ENCODE measurements around the gene VEGFB. TPM values are rescaled to one million over a fixed set of nuclear protein-coding genes. Genes with fewer than 3 reads are reported as not detected.
A peak's percentile ranks its signal among the peaks of the same experiment; 100 is the strongest.

The VEGFB gene
- polyA plus RNA-seq, 3 donors: 0.40 to 5.6 TPM; not detected in 1

DNA sequence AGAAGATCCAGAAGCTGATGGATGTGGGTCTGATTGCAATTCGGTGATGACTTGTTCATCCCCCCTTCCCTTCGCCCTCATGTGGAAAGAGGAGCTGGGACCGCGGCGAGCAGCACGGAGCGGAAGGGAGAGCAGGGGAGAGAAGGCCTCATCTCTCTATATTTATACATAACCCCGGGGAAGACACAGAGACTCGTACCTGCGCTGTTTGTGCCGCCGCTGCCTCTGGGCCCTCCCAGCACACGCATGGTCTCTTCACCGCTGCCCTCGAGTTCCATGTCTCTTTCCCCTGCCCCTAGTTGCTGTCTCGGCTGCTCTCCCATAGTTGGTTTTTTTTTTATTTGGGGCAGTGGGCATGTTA is 30.3 kb upstream of the VEGFB start:
- DNase-seq: no peak
- Mint-ChIP-seq H3K4me3 (no peak overlapping the region), H3K9me3 (peaks cover 0 to 1% (median 0%) of the 10 kb centered on the region in 7 donors), H3K27ac (peak overlapping the region; percentile 50 to 99 (median 97)), H3K27me3 (ENCODE audit: low read depth in 3 of 3) (no peaks in the 10 kb centered on the region), H3K4me1 (peaks cover 44% of the 10 kb centered on the region), H3K36me3 (peaks cover 54 to 60% of the 10 kb centered on the region in 2 donors)
- no peak overlapping the region for H2AFZ ChIP-seq (ENCODE audit: insufficient read depth, low read depth, low read length, poor library complexity, severe bottlenecking)
- H3K4me1 ChIP-seq (ENCODE audit: control insufficient read depth in 1 of 2, insufficient read depth in 2 of 2, low read length in 2 of 2): peaks cover 43 to 58% of the 10 kb centered on the region in 2 donors
- peak overlapping the region in 1 of 2 donors; percentile 99 for H3K27ac ChIP-seq (ENCODE audit: low read depth in 1 of 2, low read length in 2 of 2)
- H3K4me2 ChIP-seq (replicated peaks; ENCODE audit: extremely low read depth, low read length, poor library complexity, severe bottlenecking): no peak overlapping the region
- H4K20me1 ChIP-seq (ENCODE audit: insufficient read depth, low read length): peaks cover 19% of the 10 kb centered on the region
- H3K79me2 ChIP-seq (ENCODE audit: insufficient read depth, low read length): peaks cover 36% of the 10 kb centered on the region
- no peaks in the 10 kb centered on the region for H3K27me3 ChIP-seq (ENCODE audit: control insufficient read depth in 2 of 2, insufficient read depth in 2 of 2, low read length in 2 of 2)
- no peak overlapping the region for H3K4me3 ChIP-seq (replicated peaks in 1 of 3; ENCODE audit: low read depth in 2 of 3, low read length in 3 of 3)
- no peaks in the 10 kb centered on the region for H3K9me3 ChIP-seq (replicated peaks in 1 of 2; ENCODE audit: control insufficient read depth in 1 of 2, insufficient read depth in 1 of 2, low read length in 2 of 2)
- TF ChIP-seq, protein P1, sequence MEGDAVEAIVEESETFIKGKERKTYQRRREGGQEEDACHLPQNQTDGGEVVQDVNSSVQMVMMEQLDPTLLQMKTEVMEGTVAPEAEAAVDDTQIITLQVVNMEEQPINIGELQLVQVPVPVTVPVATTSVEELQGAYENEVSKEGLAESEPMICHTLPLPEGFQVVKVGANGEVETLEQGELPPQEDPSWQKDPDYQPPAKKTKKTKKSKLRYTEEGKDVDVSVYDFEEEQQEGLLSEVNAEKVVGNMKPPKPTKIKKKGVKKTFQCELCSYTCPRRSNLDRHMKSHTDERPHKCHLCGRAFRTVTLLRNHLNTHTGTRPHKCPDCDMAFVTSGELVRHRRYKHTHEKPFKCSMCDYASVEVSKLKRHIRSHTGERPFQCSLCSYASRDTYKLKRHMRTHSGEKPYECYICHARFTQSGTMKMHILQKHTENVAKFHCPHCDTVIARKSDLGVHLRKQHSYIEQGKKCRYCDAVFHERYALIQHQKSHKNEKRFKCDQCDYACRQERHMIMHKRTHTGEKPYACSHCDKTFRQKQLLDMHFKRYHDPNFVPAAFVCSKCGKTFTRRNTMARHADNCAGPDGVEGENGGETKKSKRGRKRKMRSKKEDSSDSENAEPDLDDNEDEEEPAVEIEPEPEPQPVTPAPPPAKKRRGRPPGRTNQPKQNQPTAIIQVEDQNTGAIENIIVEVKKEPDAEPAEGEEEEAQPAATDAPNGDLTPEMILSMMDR (IDR thresholded peaks at IDR 0.05): no peak
- H3K36me3 ChIP-seq (replicated peaks in 1 of 2; ENCODE audit: control insufficient read depth in 1 of 2, insufficient read depth in 2 of 2, low read length in 2 of 2): peaks cover 52 to 60% of the 10 kb centered on the region in 2 donors
- H3K9ac ChIP-seq (ENCODE audit: insufficient read depth, low read length, poor library complexity, severe bottlenecking): no peak overlapping the region
- intact Hi-C loops (cut with micrococcal nuclease): no loop called here
- no CpG with 5 or more reads among the region's 16 CpGs for WGBS (ENCODE audit: insufficient coverage)

DNA sequence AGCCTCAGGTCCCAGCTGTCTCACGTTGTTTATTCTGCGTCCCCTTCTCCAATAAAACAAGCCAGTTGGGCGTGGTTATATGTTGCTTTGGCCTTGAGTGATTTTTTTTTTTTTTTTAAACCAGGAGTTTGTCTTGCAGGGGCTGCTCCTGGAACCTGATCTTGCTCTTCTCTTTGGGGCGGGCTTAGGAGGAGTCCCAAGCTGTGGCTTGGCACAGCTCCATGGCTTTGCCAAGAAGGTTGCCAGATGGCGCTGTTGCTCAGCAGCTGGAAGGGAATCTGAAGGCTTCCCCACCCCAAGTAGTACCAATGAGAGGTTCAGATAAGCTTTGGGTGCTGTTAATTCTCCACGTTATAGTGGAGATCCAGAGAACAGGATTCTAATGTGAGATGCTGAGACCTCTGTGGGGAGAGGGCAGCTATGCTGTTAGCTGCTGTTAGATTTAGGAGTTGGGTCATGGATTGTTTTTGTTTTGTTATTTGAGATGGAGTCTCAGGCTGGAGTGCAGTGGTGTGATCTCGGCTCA is 29.9 kb upstream of the VEGFB start:
- TF ChIP-seq, protein P1 (IDR thresholded peaks at IDR 0.05): peak; percentile 82
- Histone ChIP-seq H4K20me1 (ENCODE audit: insufficient read depth, low read length) (peaks cover 24% of the 10 kb centered on the region), H3K36me3 (replicated peaks in 1 of 2; ENCODE audit: control insufficient read depth in 1 of 2, insufficient read depth in 2 of 2, low read length in 2 of 2) (peaks cover 56 to 61% of the 10 kb centered on the region in 2 donors), H3K4me1 (ENCODE audit: control insufficient read depth in 1 of 2, insufficient read depth in 2 of 2, low read length in 2 of 2) (peaks cover 48 to 63% of the 10 kb centered on the region in 2 donors), H3K27ac (ENCODE audit: low read depth in 1 of 2, low read length in 2 of 2) (peak overlapping the region; percentile 98 to 99), H2AFZ (ENCODE audit: insufficient read depth, low read depth, low read length, poor library complexity, severe bottlenecking) (no peak overlapping the region), H3K4me2 (replicated peaks; ENCODE audit: extremely low read depth, low read length, poor library complexity, severe bottlenecking) (peak overlapping the region; percentile 94), H3K4me3 (replicated peaks in 1 of 3; ENCODE audit: low read depth in 2 of 3, low read length in 3 of 3) (peak overlapping the region in 1 of 3 experiments; percentile 98), H3K27me3 (ENCODE audit: control insufficient read depth in 2 of 2, insufficient read depth in 2 of 2, low read length in 2 of 2) (no peaks in the 10 kb centered on the region), H3K9ac (ENCODE audit: insufficient read depth, low read length, poor library complexity, severe bottlenecking) (no peak overlapping the region), H3K79me2 (ENCODE audit: insufficient read depth, low read length) (peaks cover 41% of the 10 kb centered on the region), H3K9me3 (replicated peaks in 1 of 2; ENCODE audit: control insufficient read depth in 1 of 2, insufficient read depth in 1 of 2, low read length in 2 of 2) (no peaks in the 10 kb centered on the region)
- Mint-ChIP-seq H3K9me3 (peaks cover 0 to 1% (median 0%) of the 10 kb centered on the region in 7 donors), H3K4me3 (peak overlapping the region in 1 of 2 donors; percentile 45), H3K4me1 (peaks cover 48% of the 10 kb centered on the region), H3K27ac (peak overlapping the region; percentile 97 to 99 (median 98)), H3K36me3 (peaks cover 57 to 61% of the 10 kb centered on the region in 2 donors), H3K27me3 (ENCODE audit: low read depth in 3 of 3) (no peaks in the 10 kb centered on the region)
- WGBS (ENCODE audit: insufficient coverage): no CpG with 5 or more reads among the region's 7 CpGs
- intact Hi-C loops (cut with micrococcal nuclease): no loop called here
- peak; percentile 85 to 92 (median 88) for DNase-seq

Data from CD14-positive monocyte (primary cell).